ENCODE data around the gene CENATAC.

GRCh38 chr11:119025541-119025940 lies 27.6 kb downstream of the CENATAC start:
- TF ChIP-seq CTCF (conservative IDR thresholded peaks at IDR 0.05 in 1 of 2, IDR thresholded peaks at IDR 0.05 in 1 of 2; ENCODE audit: low read depth in 1 of 2, low read length in 2 of 2) (no peak), EZH2 (IDR thresholded peaks at IDR 0.05; ENCODE audit: low read length, missing control alignments) (no peak)
